GM12864 (cell line): Measurements from ENCODE around the gene AS3MT.
A peak's percentile ranks its signal among the peaks of the same experiment; 100 is the strongest.
"Not testable (repeated sequence)": the region's sequence is repeated elsewhere in the genome, so short reads cannot be mapped to it uniquely, and the experiment has no call there.

Experiments
- DNase-seq: peaks from one replicate; pipeline ENCODE4 v3.0.0-alpha.2; 2011; ENCODE audit warnings: low read depth
- H3K4me3 ChIP-seq: 2 replicates; pipeline ENCODE4 v1.5.1; 2011; ENCODE audit warnings: mild to moderate bottlenecking, low read depth, low read length, control low read depth
- CTCF ChIP-seq: IDR thresholded peaks from 2 replicates; pipeline ENCODE4 v1.5.1; 2011; ENCODE audit warnings: low read depth, mild to moderate bottlenecking, moderate library complexity, low read length, control low read depth, inconsistent platforms; ENCODE audit errors: missing control alignments

Gene AS3MT

DNA sequence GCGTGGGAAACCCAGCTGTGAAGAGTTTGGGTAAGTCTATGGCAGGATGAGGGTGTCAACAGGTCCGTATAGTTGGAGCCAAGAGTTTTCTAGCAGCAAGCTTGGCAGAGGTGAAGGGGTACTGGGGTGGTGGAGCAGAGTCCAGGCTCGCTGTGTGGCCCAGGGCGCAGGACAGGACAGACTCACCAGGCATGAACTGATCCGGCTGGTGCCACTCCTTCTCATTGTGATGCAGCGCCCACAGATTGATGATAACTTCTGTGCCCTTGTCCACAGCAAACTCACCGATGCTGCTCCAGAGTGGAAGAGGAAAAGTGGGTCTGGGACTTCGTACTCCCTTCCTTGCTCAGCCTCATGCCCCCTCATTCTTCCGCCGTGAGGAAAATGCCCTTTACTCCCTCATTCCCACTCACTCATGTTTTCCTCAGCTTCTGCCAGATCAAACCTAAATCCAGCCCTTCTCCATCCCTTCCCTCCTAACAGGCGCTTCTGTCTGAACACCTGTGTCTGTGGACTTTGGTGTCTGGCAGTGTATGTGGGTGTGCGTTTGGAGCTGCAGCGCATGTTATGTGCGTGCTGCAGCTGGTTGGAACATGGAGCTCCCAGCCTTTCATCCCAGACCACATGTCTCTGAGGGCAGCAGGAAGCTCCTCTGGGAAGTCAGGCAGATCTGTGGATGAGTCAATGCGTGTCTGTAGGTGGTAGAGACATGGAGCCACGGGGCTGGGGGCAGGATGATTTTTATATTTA lies 37.8 kb upstream of the AS3MT start:
- no peak overlapping the region for H3K4me3 ChIP-seq
- TF ChIP-seq CTCF: no peak
- DNase-seq: no peak

DNA sequence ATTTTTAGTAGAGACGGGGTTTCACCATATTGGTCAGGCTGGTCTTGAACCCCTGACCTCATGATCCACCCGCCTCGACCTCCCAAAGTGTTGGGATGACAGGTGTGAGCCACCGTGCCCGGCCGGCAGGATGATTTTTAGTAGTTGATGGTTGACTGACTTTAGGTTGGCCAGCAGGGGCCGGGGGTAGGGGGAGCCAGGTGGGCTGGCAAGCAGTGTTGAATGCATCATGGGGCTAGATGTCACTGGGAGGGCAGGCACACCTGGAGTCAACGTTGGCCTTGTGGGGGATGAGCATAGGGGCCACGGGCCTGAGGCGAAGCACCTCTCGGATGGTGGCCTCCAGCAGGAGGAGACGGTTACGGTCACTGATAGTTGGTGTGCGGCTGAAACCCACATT lies 37.0 kb upstream of the AS3MT start:
- no peak for TF ChIP-seq CTCF
- no peak for DNase-seq
- H3K4me3 ChIP-seq: no peak overlapping the region

DNA sequence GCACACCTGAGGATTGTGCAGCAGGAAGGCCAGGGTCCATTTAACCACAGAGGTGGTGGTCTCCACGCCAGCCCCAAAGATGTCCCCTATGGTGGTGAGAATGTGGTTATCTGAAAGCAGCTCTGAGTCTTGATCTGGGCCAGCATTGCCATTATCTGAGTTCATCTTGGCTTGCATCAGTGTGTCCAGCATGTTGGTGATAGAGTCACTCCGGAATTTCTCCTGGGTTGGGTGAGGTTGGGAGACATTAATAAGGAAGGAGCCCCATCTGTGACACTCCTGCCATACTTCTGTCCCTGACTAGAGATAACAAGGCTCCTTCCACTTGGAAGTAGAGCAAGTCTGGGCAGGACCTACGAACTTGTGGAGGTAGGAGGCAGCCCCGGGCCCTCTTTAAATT lies 36.3 kb upstream of the AS3MT start:
- H3K4me3 ChIP-seq: no peak overlapping the region
- no peak for DNase-seq
- no peak for TF ChIP-seq CTCF

- no peak overlapping the region for H3K4me3 ChIP-seq
- DNase-seq: no peak
- no peak for TF ChIP-seq CTCF
Measured at GRCh38 chr10:102834143-102834542, 35.1 kb upstream of the AS3MT start.

DNA sequence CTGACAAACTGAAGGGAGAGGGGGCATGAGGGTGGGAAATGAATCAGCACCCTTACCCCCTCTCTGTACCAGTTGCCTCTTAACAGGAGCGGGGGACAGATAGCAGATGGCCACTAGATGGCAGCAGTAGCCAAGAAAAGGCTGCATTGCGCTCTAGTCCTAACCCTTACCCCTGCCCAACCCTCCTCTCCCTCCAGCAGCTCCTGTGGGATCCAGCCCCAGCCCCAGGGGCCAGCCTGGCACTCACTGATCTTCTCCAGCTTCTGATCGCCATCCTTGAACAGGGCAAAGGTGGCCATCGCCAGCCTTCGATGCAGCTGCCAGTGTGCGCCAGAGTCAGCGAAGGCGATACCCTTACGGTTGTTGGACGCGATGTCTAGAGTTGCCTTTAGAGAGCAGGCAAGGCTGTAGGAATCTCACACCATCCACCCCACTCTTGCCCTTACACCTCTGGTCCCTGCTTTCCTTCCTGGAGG lies 34.2 kb upstream of the AS3MT start:
- peak; percentile 93 for TF ChIP-seq CTCF
- DNase-seq: peak; percentile 30

GRCh38 chr10:102837230-102837721 lies 32.0 kb upstream of the AS3MT start, which contains the start of gene CYP17A1:
Gene CYP17A1, minus strand, starts transcription at chr10:102837413. Its CDS starts 52 bp downstream, at chr10:102837361.
- TF ChIP-seq CTCF: no peak
- H3K4me3 ChIP-seq: no peak within 1 kb of the TSS
- DNase-seq: no peak

More for the DNA sequence above, 34.2 kb upstream of the AS3MT start:
- H3K4me3 ChIP-seq: no peak overlapping the region

DNA sequence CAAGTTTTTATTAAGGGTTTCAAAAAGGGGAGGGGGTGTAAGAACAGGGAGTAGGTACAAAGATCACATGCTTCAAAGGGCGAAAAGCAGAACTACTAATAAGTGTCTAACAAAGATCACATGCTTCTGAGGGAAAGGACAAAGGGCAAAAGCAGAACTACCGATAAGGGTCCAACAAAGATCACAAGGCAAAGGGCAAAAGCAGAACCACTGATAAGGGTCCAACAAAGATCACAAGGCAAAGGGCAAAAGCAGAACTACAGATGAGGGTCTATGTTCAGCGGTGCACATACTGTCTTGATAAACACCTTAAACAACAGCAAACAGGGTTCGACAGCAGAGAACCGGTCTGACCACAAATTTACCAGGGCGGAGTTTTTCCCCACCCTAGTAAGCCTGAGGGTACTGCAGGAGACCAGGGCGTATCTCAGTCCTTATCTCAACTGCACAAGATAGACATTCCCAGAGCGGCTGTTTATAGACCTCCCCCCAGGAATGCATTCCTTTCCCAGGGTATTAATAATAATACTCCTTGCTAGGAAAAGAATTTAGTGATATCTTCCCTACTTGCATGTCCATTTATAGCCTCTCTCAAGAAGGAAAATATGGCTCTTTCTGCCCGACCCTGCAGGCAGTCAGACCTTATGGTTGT lies 30.9 kb upstream of the AS3MT start:
- DNase-seq, H3K4me3 ChIP-seq: not testable (repeated sequence)
